Thyroid gland (tissue), 4 donors: ENCODE measurements around the gene PBX3. TPM values are rescaled to one million over a fixed set of nuclear protein-coding genes. Genes with fewer than 3 reads are reported as not detected.

Source experiments
- DNase-seq, 2 donors: peaks; one replicate each; pipeline ENCODE4 v3.0.0-alpha.2; 2019
- H3K27ac ChIP-seq, 3 donors: fragments of 200-600 bp; sonication (generic); 1 replicate in 2 of 3; 2 replicates in 1 of 3; pipeline ENCODE4 v1.5.1; 2016 to 2019; ENCODE audit warnings: mild to moderate bottlenecking in 1 of 3, moderate library complexity in 1 of 3
- H3K27me3 ChIP-seq: fragments of 200-600 bp; sonication (generic); one replicate; pipeline ENCODE4 v1.5.1; 2019
- H3K36me3 ChIP-seq, 2 donors: fragments of 200-600 bp; sonication (generic); one replicate each; pipeline ENCODE4 v1.5.1; 2016 to 2019
- H3K4me1 ChIP-seq, 2 donors: fragments of 200-600 bp; sonication (generic); one replicate each; pipeline ENCODE4 v1.5.1; 2017 to 2019
- H3K4me3 ChIP-seq, 3 donors: fragments of 200-600 bp; sonication (generic); replicated peaks in 1 of 3; 1 replicate in 2 of 3; 2 replicates in 1 of 3; pipeline ENCODE4 v1.5.1; 2016; ENCODE audit warnings: mild to moderate bottlenecking in 1 of 3
- H3K9me3 ChIP-seq: fragments of 200-600 bp; sonication (generic); one replicate; pipeline ENCODE4 v1.5.1; 2017
- CTCF ChIP-seq, 6 experiments: fragments of 200-600 bp in 3 of 6; fragments of 450-650 bp in 3 of 6; sonication (generic) in 3 of 6; IDR thresholded peaks; one replicate each; pipeline ENCODE4 v1.5.1; 2016 to 2019; ENCODE audit warnings: antibody characterized with exemption in 6 of 6, mild to moderate bottlenecking in 2 of 6, inconsistent platforms in 1 of 6, moderate library complexity in 1 of 6
- POLR2A ChIP-seq, 2 donors: fragments of 450-650 bp; IDR thresholded peaks; one replicate each; pipeline ENCODE4 v1.6.1; 2017; ENCODE audit warnings: antibody characterized with exemption in 2 of 2, mild to moderate bottlenecking in 2 of 2, moderate library complexity in 1 of 2
- WGBS, 2 donors: methylation state at CpG; one replicate each; pipeline ENCODE4 v1.1.5; 2017; 5-methylcytosine and 5-hydroxymethylcytosine counted together
- intact Hi-C: fragments of 100-400 bp; cut with DNase I; formaldehyde crosslinking; loops from one replicate; pipeline ENCODE4 v1.15.1; 2023
- total RNA-seq, 4 donors: library from RNA; depleted of rRNA; stranded (reverse); fragments of >200 nt; gene quantifications; one replicate each; pipeline ENCODE4 v1.2.3, GENCODE V29; 2016

The PBX3 gene
- total RNA-seq, 4 donors from 2014 or later = 68.5 to 108 (median 71.3) TPM

DNA sequence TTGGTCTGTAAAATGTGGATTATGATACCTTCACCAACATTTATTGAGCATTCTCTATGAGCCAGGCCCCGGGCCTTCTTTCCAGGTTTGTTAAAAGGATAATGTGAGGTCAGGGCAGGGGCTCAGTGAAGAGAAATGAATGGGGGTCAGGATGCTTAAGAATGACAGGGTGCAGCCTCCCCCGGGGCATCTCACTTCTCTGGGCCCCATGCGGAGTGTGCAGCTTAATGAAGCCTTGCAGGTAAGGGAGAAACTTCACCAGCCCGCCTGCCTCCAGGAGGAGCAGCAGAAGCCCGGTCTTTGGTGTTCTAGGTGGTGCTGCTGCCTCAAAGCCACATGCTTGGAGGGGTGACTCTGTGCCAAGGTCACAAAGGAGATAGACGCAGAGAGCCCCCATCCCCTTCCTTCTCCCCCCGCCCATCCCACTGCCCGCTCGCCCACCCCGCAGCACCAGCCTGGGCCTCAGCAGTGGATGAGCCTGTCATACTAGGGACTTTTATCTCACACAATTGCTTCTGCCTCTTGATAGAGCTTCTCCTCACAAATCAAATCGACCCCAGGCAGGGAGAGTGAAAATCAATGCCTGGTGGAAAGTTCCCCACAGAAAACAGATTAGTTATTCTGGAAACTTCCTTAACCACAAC, 244.8 kb downstream of the PBX3 start:
- no peak for TF ChIP-seq CTCF (IDR thresholded peaks at IDR 0.05)
- TF ChIP-seq POLR2A (IDR thresholded peaks at IDR 0.05) = no peak
- intact Hi-C loops = no loop called here
- WGBS, 2 donors = 83 to 88% methylated on average over 9 to 11 of the region's 11 CpGs

GRCh38 chr9:125992557-125992956, 245.4 kb downstream of the PBX3 start:
- intact Hi-C loops = no loop called here
- no peak for DNase-seq
- H3K9me3 ChIP-seq = no peaks in the 10 kb centered on the region
- H3K27ac ChIP-seq = no peak overlapping the region
- no peaks in the 10 kb centered on the region for H3K36me3 ChIP-seq
- TF ChIP-seq CTCF (IDR thresholded peaks at IDR 0.05) (no peak), POLR2A (IDR thresholded peaks at IDR 0.05) (no peak)
- WGBS, 2 donors = 72 to 82% methylated on average over 5 to 8 of the region's 8 CpGs
- peaks cover 5 to 6% of the 10 kb centered on the region in 2 donors for H3K4me1 ChIP-seq
- H3K27me3 ChIP-seq = no peaks in the 10 kb centered on the region
- H3K4me3 ChIP-seq = no peak overlapping the region

More for the DNA sequence above, 244.8 kb downstream of the PBX3 start:
- H3K36me3 ChIP-seq = no peaks in the 10 kb centered on the region
- H3K4me1 ChIP-seq = peaks cover 0 to under 1% of the 10 kb centered on the region in 2 donors
- H3K27ac ChIP-seq = no peak overlapping the region
- no peak for DNase-seq
- H3K9me3 ChIP-seq = no peaks in the 10 kb centered on the region
- H3K4me3 ChIP-seq = no peak overlapping the region
- H3K27me3 ChIP-seq = no peaks in the 10 kb centered on the region

- no peaks in the 10 kb centered on the region for H3K27me3 ChIP-seq
- no peak for DNase-seq
- no peak overlapping the region for H3K27ac ChIP-seq
- H3K4me1 ChIP-seq = peaks cover 7 to 8% of the 10 kb centered on the region in 2 donors
- WGBS, 2 donors = 84 to 87% methylated on average over 15 of the region's 15 CpGs
- no peak for TF ChIP-seq POLR2A (IDR thresholded peaks at IDR 0.05)
- no peak for TF ChIP-seq CTCF (IDR thresholded peaks at IDR 0.05)
- H3K9me3 ChIP-seq = no peaks in the 10 kb centered on the region
- H3K36me3 ChIP-seq = no peaks in the 10 kb centered on the region
- intact Hi-C loops = no loop called here
- no peak overlapping the region for H3K4me3 ChIP-seq
These were observed 246.3 kb downstream of the PBX3 start for GRCh38 chr9:125993466-125993865.

DNA sequence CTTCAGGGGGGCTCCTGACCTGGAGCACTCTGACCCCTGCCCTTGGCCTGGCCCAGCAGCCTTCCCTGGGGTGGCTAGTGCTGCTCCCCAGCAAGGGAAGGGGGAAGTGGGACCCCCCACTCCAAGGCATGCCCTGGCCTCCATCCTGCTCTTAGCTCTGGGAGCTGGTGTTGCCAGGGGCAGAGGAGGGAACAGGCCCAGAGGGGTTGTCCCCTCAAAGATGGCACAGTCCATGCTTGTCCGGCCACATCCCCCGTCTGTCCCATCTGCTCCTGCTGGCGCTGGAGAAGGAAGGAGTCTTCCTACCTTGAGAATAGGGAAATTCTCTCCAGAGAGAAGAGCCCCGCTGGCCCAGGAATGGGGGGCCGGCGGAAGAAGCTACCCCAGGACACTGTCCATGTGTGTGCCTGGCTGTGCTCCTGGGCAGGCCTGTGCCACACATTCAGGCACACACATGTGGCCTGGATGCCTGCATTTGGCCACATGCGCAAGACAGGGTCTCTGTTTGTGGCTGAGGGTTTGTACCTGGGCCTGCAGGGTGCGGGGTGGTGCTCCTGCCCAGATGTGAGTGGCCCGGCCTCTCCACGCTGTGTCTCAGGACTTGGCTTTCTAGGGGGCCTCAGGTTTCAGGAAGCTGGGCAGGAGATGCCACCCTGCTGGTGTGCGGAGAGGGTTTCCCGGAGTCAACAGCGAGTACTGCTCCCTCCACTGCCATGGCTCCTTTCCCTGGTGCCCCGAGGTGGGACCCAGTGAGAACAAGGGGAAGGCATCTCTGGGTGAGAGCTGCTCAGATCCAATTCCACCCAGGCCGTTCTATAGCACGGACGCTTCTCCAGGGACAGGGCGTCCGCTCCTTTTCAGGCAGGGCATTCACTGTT, 247.1 kb downstream of the PBX3 start:
- 90 to 92% methylated on average over 11 to 15 of the region's 19 CpGs for WGBS, 2 donors

More for the DNA sequence above, 247.1 kb downstream of the PBX3 start:
- Histone ChIP-seq H3K4me1 (peaks cover 7 to 8% of the 10 kb centered on the region in 2 donors), H3K36me3 (no peaks in the 10 kb centered on the region), H3K9me3 (no peaks in the 10 kb centered on the region), H3K4me3 (no peak overlapping the region), H3K27me3 (no peaks in the 10 kb centered on the region), H3K27ac (no peak overlapping the region)
- intact Hi-C loops = no loop called here
- TF ChIP-seq CTCF (IDR thresholded peaks at IDR 0.05) = no peak
- no peak for TF ChIP-seq POLR2A (IDR thresholded peaks at IDR 0.05)
- no peak for DNase-seq
